Measurements from ENCODE around the gene CADPS2.

- no peak for TF ChIP-seq CTCF (IDR thresholded peaks at IDR 0.05)
- TF ChIP-seq ZFX (IDR thresholded peaks at IDR 0.05; ENCODE audit: borderline replicate concordance), result no peak
Measured at GRCh38 chr7:122339145-122339904, 546.9 kb downstream of the CADPS2 start.
